IPS-18a (cell line): ENCODE measurements around the gene MTCL3.
A peak's percentile ranks its signal among the peaks of the same experiment; 100 is the strongest.

Experiments used
- H3K27ac ChIP-seq: one replicate; pipeline ENCODE4 v1.5.1; 2013; ENCODE audit warnings: low read length
- H3K27me3 ChIP-seq: one replicate; pipeline ENCODE4 v1.6.1; 2013; ENCODE audit warnings: mild to moderate bottlenecking, low read length; ENCODE audit not compliant: control insufficient read depth, insufficient read depth
- H3K36me3 ChIP-seq: one replicate; pipeline ENCODE4 v1.6.1; 2013; ENCODE audit warnings: low read depth, low read length; ENCODE audit not compliant: control insufficient read depth
- H3K4me1 ChIP-seq: one replicate; pipeline ENCODE4 v1.6.1; 2013; ENCODE audit warnings: low read depth, low read length; ENCODE audit not compliant: control insufficient read depth
- H3K4me3 ChIP-seq: one replicate; pipeline ENCODE4 v1.5.1; 2013; ENCODE audit warnings: low read length
- H3K9ac ChIP-seq: one replicate; pipeline ENCODE4 v1.6.1; 2013; ENCODE audit warnings: mild to moderate bottlenecking, low read length, moderate library complexity
- H3K9me3 ChIP-seq: one replicate; pipeline ENCODE4 v1.6.1; 2013; ENCODE audit warnings: low read depth, low read length; ENCODE audit not compliant: control insufficient read depth

Gene MTCL3

DNA sequence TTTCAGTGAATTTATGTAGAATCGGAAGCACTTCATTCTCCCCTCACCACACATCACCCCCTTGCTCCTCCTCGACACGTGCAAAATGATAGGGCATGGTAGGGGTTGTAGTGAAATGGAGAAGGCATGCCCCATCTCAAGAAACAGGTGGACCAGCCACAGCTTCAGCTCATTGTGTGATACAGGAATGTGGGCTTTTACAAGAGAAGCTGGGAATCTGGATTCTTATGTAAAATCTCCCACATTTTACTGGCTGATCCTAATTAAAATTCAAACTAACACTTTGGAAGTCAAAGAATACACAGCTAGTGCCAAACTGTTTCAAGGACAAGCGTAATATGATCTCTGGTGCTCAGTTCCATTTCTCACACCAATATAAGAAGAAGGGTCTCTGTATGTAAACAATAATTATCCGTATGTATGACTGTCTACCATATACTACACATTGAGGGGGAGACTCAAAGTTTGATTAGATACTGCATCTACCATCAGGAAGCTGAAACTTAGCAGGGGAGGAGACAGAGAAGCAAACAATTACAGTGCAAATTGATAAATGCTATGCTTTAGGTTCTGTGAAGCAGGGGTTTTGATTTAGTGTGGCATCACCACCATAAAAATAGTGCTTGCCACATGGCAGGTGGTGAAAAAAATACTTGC, 35.6 kb downstream of the MTCL3 start:
- peaks cover 59% of the 10 kb centered on the region for H3K4me1 ChIP-seq
- H3K27me3 ChIP-seq, result no peaks in the 10 kb centered on the region
- peak overlapping the region; percentile 7 for H3K4me3 ChIP-seq
- no peaks in the 10 kb centered on the region for H3K9me3 ChIP-seq
- peak overlapping the region; percentile 86 for H3K27ac ChIP-seq
- H3K36me3 ChIP-seq, result peaks cover 7% of the 10 kb centered on the region
- H3K9ac ChIP-seq, result peak overlapping the region; percentile 42

DNA sequence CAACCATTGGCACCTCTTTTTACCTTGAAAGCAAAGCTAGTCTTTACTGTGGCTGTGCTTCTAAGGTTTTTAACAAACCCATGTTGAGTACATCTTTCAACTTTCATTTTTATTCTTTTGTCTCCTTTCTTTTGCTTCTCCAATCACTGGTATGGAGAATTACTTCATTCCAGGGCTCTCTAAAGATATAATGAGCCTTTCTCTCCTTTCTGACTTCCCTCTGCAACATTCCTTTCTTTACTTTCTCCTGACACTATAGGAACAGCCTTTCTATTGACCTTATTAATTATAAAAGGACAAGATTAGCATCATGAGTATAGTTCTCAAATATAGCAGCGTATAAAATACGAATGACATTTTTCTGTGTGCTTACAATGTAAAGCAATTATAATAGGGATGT, 36.8 kb downstream of the MTCL3 start:
- no peaks in the 10 kb centered on the region for H3K9me3 ChIP-seq
- H3K36me3 ChIP-seq, result peaks cover 9% of the 10 kb centered on the region
- H3K27ac ChIP-seq, result peak overlapping the region; percentile 79
- H3K4me3 ChIP-seq, result no peak overlapping the region
- H3K4me1 ChIP-seq, result peaks cover 52% of the 10 kb centered on the region
- H3K27me3 ChIP-seq, result no peaks in the 10 kb centered on the region
- H3K9ac ChIP-seq, result peak overlapping the region; percentile 42

DNA sequence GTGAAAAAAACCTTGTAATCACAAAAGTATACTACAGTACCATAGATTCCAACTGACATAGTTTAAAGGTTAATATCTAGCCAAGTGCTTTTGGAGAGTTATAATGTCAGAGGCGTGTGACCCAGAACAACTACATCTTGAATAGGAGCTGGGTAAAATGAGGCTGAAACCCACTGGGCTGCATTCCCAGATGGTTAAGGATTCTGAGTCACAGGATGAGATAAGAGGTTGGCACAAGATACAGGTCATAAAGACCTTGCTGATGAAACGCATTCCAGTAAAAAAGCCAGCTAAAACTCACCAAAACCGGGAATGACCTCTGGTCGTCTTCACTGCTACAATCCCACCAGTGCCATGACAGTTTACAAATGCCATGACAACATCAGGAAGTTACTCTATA, 37.5 kb downstream of the MTCL3 start:
- no peak overlapping the region for H3K4me3 ChIP-seq
- no peaks in the 10 kb centered on the region for H3K27me3 ChIP-seq
- no peaks in the 10 kb centered on the region for H3K9me3 ChIP-seq
- peaks cover 52% of the 10 kb centered on the region for H3K4me1 ChIP-seq
- peaks cover 16% of the 10 kb centered on the region for H3K36me3 ChIP-seq
- no peak overlapping the region for H3K9ac ChIP-seq
- H3K27ac ChIP-seq, result no peak overlapping the region

DNA sequence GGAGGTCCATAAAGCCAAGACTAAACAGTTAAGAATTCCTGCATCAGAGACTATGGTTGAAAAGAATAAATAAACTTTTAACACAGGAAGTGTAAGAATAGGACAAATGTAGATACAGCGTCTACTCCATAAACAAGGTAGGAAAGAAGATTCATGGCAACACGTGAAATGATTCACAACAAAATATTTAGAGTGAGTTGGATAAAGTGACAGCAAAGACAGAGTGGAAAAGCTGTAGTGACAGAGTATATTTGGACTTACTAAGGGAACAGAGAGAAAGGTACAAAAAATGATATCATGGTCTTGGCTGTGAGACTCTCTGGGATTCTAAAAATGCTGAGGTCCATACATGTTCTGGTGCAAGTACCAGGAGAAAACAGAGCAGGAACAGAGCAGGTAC, 38.0 kb downstream of the MTCL3 start:
- Histone ChIP-seq H3K9me3 (no peaks in the 10 kb centered on the region), H3K27me3 (no peaks in the 10 kb centered on the region), H3K36me3 (peaks cover 21% of the 10 kb centered on the region), H3K27ac (no peak overlapping the region), H3K4me1 (peaks cover 47% of the 10 kb centered on the region), H3K4me3 (no peak overlapping the region), H3K9ac (no peak overlapping the region)

DNA sequence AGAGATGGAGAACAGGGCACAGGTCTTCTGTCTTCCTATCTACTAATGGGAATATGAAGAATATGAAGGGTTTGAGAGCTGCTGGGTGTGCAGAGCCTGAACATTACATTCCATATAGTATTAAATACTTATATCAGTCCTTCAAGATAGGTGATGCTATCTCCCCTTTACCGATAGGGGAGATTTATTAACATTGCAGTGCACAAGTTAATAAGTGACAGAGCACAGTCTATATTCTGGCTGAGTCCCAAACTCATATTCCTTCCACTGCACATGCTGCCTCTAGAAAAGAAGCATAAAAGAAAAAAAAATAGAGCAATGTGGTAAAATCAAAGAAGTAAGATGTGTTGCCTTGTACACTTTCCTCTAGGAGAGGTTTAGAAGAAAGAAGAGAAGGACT, 41.5 kb downstream of the MTCL3 start:
- peaks cover 37% of the 10 kb centered on the region for H3K36me3 ChIP-seq
- no peak overlapping the region for H3K9ac ChIP-seq
- H3K4me3 ChIP-seq, result no peak overlapping the region
- no peaks in the 10 kb centered on the region for H3K27me3 ChIP-seq
- H3K27ac ChIP-seq, result no peak overlapping the region
- H3K9me3 ChIP-seq, result no peaks in the 10 kb centered on the region
- peaks cover 16% of the 10 kb centered on the region for H3K4me1 ChIP-seq

DNA sequence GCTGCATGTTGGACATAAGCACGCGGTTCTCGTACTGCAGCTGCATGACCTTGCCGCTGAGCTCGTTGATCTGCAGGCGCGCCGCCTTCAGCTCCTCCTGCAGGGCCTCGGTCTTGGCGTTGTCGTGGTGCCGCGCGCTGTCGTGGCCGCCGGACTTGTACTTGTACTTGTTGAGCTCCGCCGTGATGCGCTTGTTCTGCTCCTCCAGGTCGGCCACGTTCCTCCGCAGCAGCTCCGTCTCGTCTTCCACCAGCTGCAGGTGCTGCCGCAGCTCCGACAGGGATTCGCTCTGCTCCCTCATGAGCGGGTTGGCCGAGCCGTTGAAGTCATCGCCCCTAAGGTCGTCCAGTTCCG, 43.3 kb downstream of the MTCL3 start:
- no peaks in the 10 kb centered on the region for H3K4me1 ChIP-seq
- no peak overlapping the region for H3K4me3 ChIP-seq
- H3K27ac ChIP-seq, result no peak overlapping the region
- no peaks in the 10 kb centered on the region for H3K9me3 ChIP-seq
- H3K36me3 ChIP-seq, result peaks cover 49% of the 10 kb centered on the region
- no peak overlapping the region for H3K9ac ChIP-seq
- H3K27me3 ChIP-seq, result no peaks in the 10 kb centered on the region

DNA sequence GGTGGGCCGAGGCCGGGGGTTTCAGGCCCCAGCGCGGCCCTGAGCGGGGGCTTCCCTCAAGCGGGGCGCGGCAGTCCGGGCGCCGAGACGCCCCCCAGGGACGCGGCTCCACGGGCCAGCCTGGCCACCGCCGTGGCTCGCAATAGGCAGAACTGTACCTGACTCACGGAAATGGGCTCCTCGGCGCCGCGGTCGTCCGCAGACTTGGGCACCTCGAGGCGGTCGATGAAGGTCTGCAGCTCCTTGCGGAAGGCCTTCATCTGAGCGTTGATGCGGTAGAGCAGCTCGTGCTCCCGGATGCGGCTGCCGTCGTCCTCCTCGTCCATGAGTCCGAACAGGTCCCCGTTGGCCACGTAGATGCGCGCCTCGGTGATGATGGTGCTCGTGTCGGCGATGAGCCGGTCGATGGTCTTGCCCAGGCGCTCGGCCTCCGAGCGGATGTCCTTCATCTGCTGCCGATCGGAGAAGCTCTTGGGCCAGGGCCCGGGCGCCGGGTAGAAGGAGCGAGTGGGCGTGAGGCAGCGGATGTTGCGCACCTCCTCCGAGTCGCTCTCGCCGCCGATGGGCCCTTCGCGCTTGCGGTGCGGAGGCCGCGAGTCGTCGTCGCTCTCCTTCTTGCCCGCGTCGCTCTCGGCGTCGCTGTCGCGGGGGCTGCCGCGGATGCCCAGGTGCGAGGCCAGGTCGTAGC, 43.9 kb downstream of the MTCL3 start:
- Histone ChIP-seq H3K9me3 (no peaks in the 10 kb centered on the region), H3K27me3 (no peaks in the 10 kb centered on the region), H3K9ac (no peak overlapping the region), H3K27ac (no peak overlapping the region), H3K36me3 (peaks cover 51% of the 10 kb centered on the region), H3K4me1 (no peaks in the 10 kb centered on the region), H3K4me3 (no peak overlapping the region)

DNA sequence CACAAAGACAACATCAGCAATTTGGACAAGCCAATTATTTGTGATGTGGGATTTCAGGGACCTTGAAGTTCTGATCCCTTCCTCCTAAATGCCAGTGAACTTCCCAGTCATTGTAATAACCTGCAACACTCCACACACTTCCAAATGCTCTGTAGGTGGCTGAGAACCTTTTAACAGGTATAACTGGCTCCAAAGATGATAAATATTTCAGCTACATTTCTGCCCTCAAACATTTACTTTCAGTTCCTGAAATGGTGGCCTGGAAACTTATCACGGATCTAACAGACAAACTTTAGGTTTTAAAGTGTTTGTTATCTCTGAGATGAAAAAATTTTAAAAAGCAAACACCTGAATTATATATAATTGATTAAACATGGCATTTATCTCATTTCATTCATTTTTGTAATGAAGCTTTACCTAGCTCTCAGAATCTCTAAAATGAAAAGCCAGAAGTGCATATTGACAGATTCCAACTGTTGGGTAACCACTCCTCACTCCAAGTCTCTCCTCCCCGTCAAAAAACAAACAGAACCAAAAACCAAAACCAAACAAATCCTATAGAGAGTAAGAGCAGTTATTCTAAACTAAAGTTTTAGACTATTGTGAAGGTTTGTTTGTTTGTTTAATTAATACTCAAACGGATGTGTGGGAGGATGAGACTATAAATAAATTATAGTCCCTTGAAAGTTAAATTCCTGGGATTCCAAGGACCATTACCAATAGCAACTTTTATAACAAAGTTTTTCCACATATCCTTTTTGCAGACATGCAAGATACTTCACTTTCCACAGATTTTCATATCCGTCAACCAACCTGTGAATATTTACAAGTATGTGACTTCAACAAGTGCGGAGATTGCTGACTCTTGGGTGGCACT, 47.5 kb downstream of the MTCL3 start:
- no peaks in the 10 kb centered on the region for H3K27me3 ChIP-seq
- no peak overlapping the region for H3K27ac ChIP-seq
- H3K4me1 ChIP-seq, result no peaks in the 10 kb centered on the region
- no peaks in the 10 kb centered on the region for H3K9me3 ChIP-seq
- no peak overlapping the region for H3K4me3 ChIP-seq
- no peak overlapping the region for H3K9ac ChIP-seq
- peaks cover 43% of the 10 kb centered on the region for H3K36me3 ChIP-seq

DNA sequence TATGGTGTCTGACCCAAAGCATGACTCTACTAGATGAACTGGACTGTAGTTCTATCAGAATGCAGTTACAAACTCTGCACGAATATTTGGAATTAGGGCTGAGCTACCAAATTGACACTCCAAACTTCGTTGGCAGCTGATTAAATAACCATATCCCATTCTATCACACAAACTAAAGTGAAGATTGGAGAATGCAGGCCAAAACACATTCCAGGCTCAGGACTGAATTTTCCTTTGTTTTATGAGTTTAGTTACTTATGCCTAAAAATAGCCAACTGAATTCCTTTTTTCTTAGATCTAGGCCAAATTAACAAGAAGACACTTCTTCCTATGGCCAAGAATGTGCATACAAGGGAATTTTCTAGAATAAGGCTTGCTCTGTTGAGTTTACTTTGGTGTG, 50.2 kb downstream of the MTCL3 start:
- no peaks in the 10 kb centered on the region for H3K27me3 ChIP-seq
- peaks cover 28% of the 10 kb centered on the region for H3K36me3 ChIP-seq
- H3K9ac ChIP-seq, result no peak overlapping the region
- no peak overlapping the region for H3K4me3 ChIP-seq
- no peaks in the 10 kb centered on the region for H3K4me1 ChIP-seq
- H3K27ac ChIP-seq, result no peak overlapping the region
- no peaks in the 10 kb centered on the region for H3K9me3 ChIP-seq

DNA sequence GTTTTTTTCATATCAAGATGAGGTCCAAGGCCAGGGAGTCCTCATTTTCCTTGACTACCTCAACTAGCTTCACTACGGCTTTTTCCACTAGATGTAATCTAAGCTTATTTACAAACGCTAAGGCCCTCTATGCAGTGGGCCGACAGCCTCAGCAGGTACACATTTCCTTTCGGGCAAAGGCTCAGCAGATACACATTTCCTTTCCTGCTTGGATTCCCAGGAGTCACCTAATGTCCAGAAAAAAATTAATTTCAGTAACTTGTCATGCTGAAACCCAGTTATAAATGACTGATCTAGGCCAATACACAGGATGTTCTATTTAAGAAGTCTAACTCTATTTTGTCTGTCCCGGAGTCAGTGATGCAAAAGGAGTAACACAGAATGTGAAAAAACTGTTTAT, 52.7 kb downstream of the MTCL3 start:
- H3K36me3 ChIP-seq, result peaks cover 12% of the 10 kb centered on the region
- H3K27me3 ChIP-seq, result no peaks in the 10 kb centered on the region
- H3K4me3 ChIP-seq, result no peak overlapping the region
- no peaks in the 10 kb centered on the region for H3K4me1 ChIP-seq
- no peaks in the 10 kb centered on the region for H3K9me3 ChIP-seq
- no peak overlapping the region for H3K27ac ChIP-seq
- H3K9ac ChIP-seq, result no peak overlapping the region

DNA sequence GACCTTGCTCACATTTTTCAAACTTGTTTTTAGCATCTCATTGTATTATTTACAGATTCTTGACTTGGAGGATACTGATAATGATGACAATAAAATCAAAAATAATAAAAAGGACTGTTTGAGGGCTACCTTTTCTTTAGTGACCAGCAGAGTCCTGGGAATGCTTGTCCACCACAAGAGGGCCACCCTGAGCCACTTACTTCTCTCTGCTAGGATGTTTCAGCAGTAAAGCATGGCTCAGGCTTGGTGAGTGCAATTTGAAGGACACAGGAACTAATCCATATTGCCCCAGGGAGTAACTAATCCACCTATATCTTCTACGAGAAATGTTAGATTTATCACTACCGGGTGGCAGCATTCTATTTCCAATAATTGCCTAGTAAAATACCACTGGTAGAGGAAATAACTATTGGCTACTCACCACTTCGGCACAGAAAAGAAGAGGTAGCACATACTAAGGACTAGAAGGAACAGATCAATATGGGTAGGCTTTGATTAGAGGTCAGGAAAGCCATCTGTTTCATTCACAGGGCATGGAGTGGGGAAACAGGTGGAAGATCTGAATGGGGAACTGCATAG, 54.2 kb downstream of the MTCL3 start:
- Histone ChIP-seq H3K36me3 (peaks cover 4% of the 10 kb centered on the region), H3K9me3 (no peaks in the 10 kb centered on the region), H3K27me3 (no peaks in the 10 kb centered on the region), H3K4me3 (no peak overlapping the region), H3K27ac (no peak overlapping the region), H3K4me1 (no peaks in the 10 kb centered on the region), H3K9ac (no peak overlapping the region)
